ENCODE measurements around the gene TET2.

DNA sequence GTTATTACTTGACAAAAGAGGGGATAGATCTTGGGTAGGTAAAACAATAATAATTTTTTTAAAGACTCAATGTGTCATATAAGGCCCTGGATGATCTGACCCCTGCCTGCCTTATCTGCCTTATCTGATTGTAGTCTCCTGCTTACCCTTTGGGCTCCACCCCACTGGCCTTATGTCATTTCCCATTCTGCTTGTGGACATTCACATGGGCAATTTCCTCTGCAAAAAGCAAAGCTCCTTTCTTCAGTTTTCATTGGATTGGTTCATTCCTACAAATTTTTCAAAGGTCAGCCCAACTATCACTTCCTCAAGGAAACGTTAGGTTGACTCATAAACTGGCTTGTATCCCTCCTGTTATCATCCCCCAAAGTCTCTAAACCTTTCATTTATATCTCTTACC is 15.7 kb upstream of the TET2 start:
- TF ChIP-seq, protein P1, sequence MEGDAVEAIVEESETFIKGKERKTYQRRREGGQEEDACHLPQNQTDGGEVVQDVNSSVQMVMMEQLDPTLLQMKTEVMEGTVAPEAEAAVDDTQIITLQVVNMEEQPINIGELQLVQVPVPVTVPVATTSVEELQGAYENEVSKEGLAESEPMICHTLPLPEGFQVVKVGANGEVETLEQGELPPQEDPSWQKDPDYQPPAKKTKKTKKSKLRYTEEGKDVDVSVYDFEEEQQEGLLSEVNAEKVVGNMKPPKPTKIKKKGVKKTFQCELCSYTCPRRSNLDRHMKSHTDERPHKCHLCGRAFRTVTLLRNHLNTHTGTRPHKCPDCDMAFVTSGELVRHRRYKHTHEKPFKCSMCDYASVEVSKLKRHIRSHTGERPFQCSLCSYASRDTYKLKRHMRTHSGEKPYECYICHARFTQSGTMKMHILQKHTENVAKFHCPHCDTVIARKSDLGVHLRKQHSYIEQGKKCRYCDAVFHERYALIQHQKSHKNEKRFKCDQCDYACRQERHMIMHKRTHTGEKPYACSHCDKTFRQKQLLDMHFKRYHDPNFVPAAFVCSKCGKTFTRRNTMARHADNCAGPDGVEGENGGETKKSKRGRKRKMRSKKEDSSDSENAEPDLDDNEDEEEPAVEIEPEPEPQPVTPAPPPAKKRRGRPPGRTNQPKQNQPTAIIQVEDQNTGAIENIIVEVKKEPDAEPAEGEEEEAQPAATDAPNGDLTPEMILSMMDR (conservative IDR thresholded peaks at IDR 0.05), result no peak
- no peak for TF ChIP-seq ZFX (IDR thresholded peaks at IDR 0.05)

Data from C4-2B (cell line).